ENCODE results near the gene ERBB2.
A peak's percentile ranks its signal among the peaks of the same experiment; 100 is the strongest.

Gene ERBB2
- 3.9 to 4.3 reads per million in 2 donors for total RNA-seq

GRCh38 chr17:39699818-39700147 lies at the start of gene ERBB2:
TSS of gene ERBB2 (plus strand) at chr17:39700064. CDS start at chr17:39700239, 175 bp downstream.
- DNase-seq = no peak

GRCh38 chr17:39650121-39650579 lies 49.7 kb upstream of the ERBB2 start:
- no peak for DNase-seq

- no peak for DNase-seq
Measured at GRCh38 chr17:39651923-39652586, 47.8 kb upstream of the ERBB2 start.

- DNase-seq = no peak
Measured at GRCh38 chr17:39652587-39653315, 47.1 kb upstream of the ERBB2 start.

GRCh38 chr17:39653316-39653661 lies 46.6 kb upstream of the ERBB2 start:
- no peak for DNase-seq

GRCh38 chr17:39653662-39654331 lies 46.1 kb upstream of the ERBB2 start:
- DNase-seq = peak; percentile 90

GRCh38 chr17:39655105-39655504 lies 44.8 kb upstream of the ERBB2 start:
- no peak for DNase-seq

- no peak for DNase-seq
Measured at GRCh38 chr17:39658346-39658745, 41.5 kb upstream of the ERBB2 start.

GRCh38 chr17:39658760-39659159 lies 41.1 kb upstream of the ERBB2 start:
- DNase-seq = no peak

- no peak for DNase-seq
Measured at GRCh38 chr17:39659279-39660010, 40.4 kb upstream of the ERBB2 start.

GRCh38 chr17:39660011-39660360 lies 39.9 kb upstream of the ERBB2 start:
- DNase-seq = no peak

- no peak for DNase-seq
Measured at GRCh38 chr17:39660397-39661385, 39.2 kb upstream of the ERBB2 start.

- no peak for DNase-seq
Measured at GRCh38 chr17:39661744-39662541, 37.9 kb upstream of the ERBB2 start.

- no peak for DNase-seq
Measured at GRCh38 chr17:39662551-39663339, 37.1 kb upstream of the ERBB2 start.

- no peak for DNase-seq
Measured at GRCh38 chr17:39663340-39663687, 36.5 kb upstream of the ERBB2 start.

- no peak for DNase-seq
Measured at GRCh38 chr17:39663688-39664580, 35.9 kb upstream of the ERBB2 start.

GRCh38 chr17:39664581-39665561 lies 35.0 kb upstream of the ERBB2 start, which contains the start of gene TCAP:
TSS of gene TCAP (plus strand) at chr17:39665349. CDS start at chr17:39665360, 11 bp downstream.
- no peak for DNase-seq

- DNase-seq = no peak
Measured at GRCh38 chr17:39665642-39666224, 34.1 kb upstream of the ERBB2 start.
